Measurements from ENCODE around the gene SLC35B2. TPM values are rescaled to one million over a fixed set of nuclear protein-coding genes. Genes with fewer than 3 reads are reported as not detected.

The SLC35B2 gene
- total RNA-seq, 2 experiments from 2014 or later: 6.4 to 7.0 TPM

DNA sequence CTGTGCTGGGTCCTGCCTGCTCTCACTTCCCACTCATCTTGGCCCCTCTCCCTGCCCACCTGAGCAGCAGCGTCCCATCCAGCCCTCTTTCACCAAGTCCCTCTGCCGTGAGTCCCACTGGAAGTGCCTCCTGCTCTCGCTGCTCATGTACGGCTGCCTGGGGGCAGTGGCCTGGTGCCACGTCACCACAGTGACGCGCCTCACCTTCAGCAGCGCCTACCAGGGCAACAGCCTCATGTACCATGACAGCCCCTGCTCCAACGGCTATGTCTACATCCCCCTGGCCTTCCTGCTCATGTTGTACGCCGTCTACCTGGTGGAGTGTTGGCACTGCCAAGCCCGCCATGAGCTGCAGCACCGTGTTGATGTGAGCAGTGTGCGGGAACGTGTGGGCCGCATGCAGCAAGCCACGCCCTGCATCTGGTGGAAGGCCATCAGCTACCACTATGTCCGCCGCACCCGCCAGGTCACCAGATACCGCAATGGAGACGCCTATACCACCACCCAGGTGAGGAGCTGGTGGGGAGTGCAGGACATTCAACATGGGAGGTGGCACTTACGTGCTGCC, 15.8 kb upstream of the SLC35B2 start:
- peaks cover 15% of the 10 kb centered on the region for H3K4me1 Mint-ChIP-seq (ENCODE audit: low read depth)
- no peaks in the 10 kb centered on the region for H3K36me3 ChIP-seq (ENCODE audit: insufficient read depth, low read length)
- H3K27me3 Mint-ChIP-seq: peaks cover 74% of the 10 kb centered on the region
- DNase-seq (no peak), ATAC-seq (ENCODE audit: poor library complexity) (no peak)
- no peak overlapping the region for H3K27ac Mint-ChIP-seq
- H3K36me3 Mint-ChIP-seq (ENCODE audit: low read depth): no peaks in the 10 kb centered on the region
- TF ChIP-seq CTCF (IDR thresholded peaks at IDR 0.05): no peak
- H3K4me3 Mint-ChIP-seq: no peak overlapping the region
- no peak overlapping the region for H3K27ac ChIP-seq (ENCODE audit: low read depth in 1 of 2, low read length in 2 of 2)
- intact Hi-C loops (cut with DNase I, micrococcal nuclease): no loop called here
- ChIA-PET POLR2A (no interaction called here), CTCF (no interaction called here)
- H3K4me3 ChIP-seq (ENCODE audit: low read length): no peak overlapping the region
- no peaks in the 10 kb centered on the region for H3K9me3 ChIP-seq (ENCODE audit: control insufficient read depth in 1 of 2, insufficient read depth in 1 of 2, low read length in 2 of 2)
- H3K4me1 ChIP-seq (ENCODE audit: insufficient read depth, low read length): peaks cover 21% of the 10 kb centered on the region
- peaks cover 70 to 86% of the 10 kb centered on the region in 2 experiments for H3K27me3 ChIP-seq (ENCODE audit: control insufficient read depth in 1 of 2, insufficient read depth in 2 of 2, low read length in 2 of 2)
- no peaks in the 10 kb centered on the region for H3K9me3 Mint-ChIP-seq

DNA sequence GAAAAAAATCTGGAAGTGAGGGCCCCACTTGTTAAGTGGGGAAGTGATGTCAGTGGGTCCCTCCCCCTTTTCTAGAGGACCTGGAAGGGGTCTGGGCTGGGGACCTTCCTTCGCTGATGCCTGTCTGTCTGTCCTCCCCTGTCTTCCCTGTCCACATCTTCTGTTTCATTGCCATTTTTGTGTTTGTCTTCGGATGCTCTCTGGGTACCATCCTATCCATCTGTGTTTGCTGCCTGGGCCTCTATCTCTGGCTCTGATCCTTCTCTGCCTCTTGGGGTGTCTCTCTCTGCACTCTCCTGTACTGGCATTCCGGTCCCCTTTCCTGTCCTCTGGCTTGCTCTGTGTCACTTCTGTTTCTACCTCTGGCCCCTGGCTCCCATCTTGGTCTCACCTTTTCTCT, 15.2 kb upstream of the SLC35B2 start:
- ChIA-PET POLR2A (no interaction called here), CTCF (no interaction called here)
- no peak for ATAC-seq (ENCODE audit: poor library complexity)
- Mint-ChIP-seq H3K9me3 (no peaks in the 10 kb centered on the region), H3K4me3 (peak overlapping the region; percentile 8), H3K27me3 (peaks cover 71% of the 10 kb centered on the region), H3K27ac (no peak overlapping the region), H3K4me1 (ENCODE audit: low read depth) (peaks cover 19% of the 10 kb centered on the region), H3K36me3 (ENCODE audit: low read depth) (no peaks in the 10 kb centered on the region)
- intact Hi-C loops (cut with DNase I, micrococcal nuclease): no loop called here
- H3K27ac ChIP-seq (ENCODE audit: low read depth in 1 of 2, low read length in 2 of 2): no peak overlapping the region
- H3K36me3 ChIP-seq (ENCODE audit: insufficient read depth, low read length): no peaks in the 10 kb centered on the region
- H3K27me3 ChIP-seq (ENCODE audit: control insufficient read depth in 1 of 2, insufficient read depth in 2 of 2, low read length in 2 of 2): peaks cover 67 to 80% of the 10 kb centered on the region in 2 experiments
- no peak overlapping the region for H3K4me3 ChIP-seq (ENCODE audit: low read length)
- peaks cover 21% of the 10 kb centered on the region for H3K4me1 ChIP-seq (ENCODE audit: insufficient read depth, low read length)
- no peak for DNase-seq
- no peaks in the 10 kb centered on the region for H3K9me3 ChIP-seq (ENCODE audit: control insufficient read depth in 1 of 2, insufficient read depth in 1 of 2, low read length in 2 of 2)
- TF ChIP-seq CTCF (IDR thresholded peaks at IDR 0.05): no peak

DNA sequence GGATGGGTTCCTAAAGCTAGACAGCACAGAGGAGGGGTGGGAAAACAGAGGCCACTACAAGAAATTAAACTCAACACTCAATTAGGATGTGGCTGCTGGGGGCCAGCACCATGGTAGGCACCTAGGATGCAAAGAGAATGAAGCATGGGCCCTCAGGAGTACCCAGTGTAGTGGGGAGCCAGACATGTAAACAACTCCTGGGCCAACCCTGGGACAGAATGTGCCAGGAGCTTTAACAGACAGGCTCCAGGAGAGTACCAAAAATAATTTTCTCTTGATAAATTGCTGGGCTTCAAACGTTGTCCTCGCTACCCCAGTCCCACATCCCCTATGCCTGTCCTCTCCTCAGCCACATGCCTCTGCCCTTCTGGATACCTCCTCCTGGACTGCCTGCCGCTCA, 14.6 kb upstream of the SLC35B2 start:
- Mint-ChIP-seq H3K27ac (no peak overlapping the region), H3K27me3 (peaks cover 65% of the 10 kb centered on the region), H3K4me1 (ENCODE audit: low read depth) (peaks cover 18% of the 10 kb centered on the region), H3K36me3 (ENCODE audit: low read depth) (no peaks in the 10 kb centered on the region), H3K9me3 (no peaks in the 10 kb centered on the region), H3K4me3 (peak overlapping the region; percentile 58)
- Histone ChIP-seq H3K27me3 (ENCODE audit: control insufficient read depth in 1 of 2, insufficient read depth in 2 of 2, low read length in 2 of 2) (peaks cover 62 to 74% of the 10 kb centered on the region in 2 experiments), H3K9me3 (ENCODE audit: control insufficient read depth in 1 of 2, insufficient read depth in 1 of 2, low read length in 2 of 2) (no peaks in the 10 kb centered on the region), H3K27ac (ENCODE audit: low read depth in 1 of 2, low read length in 2 of 2) (no peak overlapping the region), H3K4me1 (ENCODE audit: insufficient read depth, low read length) (peaks cover 21% of the 10 kb centered on the region), H3K4me3 (ENCODE audit: low read length) (no peak overlapping the region), H3K36me3 (ENCODE audit: insufficient read depth, low read length) (no peaks in the 10 kb centered on the region)
- POLR2A ChIA-PET: no interaction called here
- DNase-seq (no peak), ATAC-seq (ENCODE audit: poor library complexity) (no peak)
- intact Hi-C loops (cut with DNase I, micrococcal nuclease): no loop called here
- CTCF ChIA-PET: interaction anchor here (1.8 kb wide), 1 partner anchor 41 kb away, joined by 5 read pairs; the partner anchor contains the start of gene AARS2
- TF ChIP-seq CTCF (IDR thresholded peaks at IDR 0.05): no peak
